Keratinocyte (primary cell): ENCODE measurements around the gene MUS81. TPM values are rescaled to one million over a fixed set of nuclear protein-coding genes. Genes with fewer than 3 reads are reported as not detected.
A peak's percentile ranks its signal among the peaks of the same experiment; 100 is the strongest.

Source experiments
- DNase-seq: peaks from one replicate; pipeline ENCODE4 v3.0.0-alpha.2; 2011; ENCODE audit warnings: low read depth, missing footprints, low spot score
- FAIRE-seq: peaks from 2 replicates; lab custom pipeline; 2011; peaks lifted over from hg19 to GRCh38; lab: Jason Lieb, UNC
- H2AFZ ChIP-seq: 2 replicates; pipeline ENCODE4 v1.6.0; 2012; ENCODE audit warnings: low read length, control low read depth, inconsistent platforms; ENCODE audit not compliant: control insufficient read depth
- H3K27ac ChIP-seq: 2 replicates; pipeline ENCODE4 v1.5.1; 2011; ENCODE audit warnings: low read length; ENCODE audit not compliant: control insufficient read depth, insufficient read depth
- H3K27me3 ChIP-seq: 3 replicates; pipeline ENCODE4 v1.6.0; 2011; ENCODE audit warnings: low read length; ENCODE audit not compliant: control insufficient read depth, insufficient read depth; ENCODE audit errors: extremely low read depth
- H3K36me3 ChIP-seq, 2 experiments: 2 replicates in 1 of 2; 3 replicates in 1 of 2; pipeline ENCODE4 v1.5.1; 2011; ENCODE audit warnings: low read length in 2 of 2, mild to moderate bottlenecking in 1 of 2; ENCODE audit not compliant: control insufficient read depth in 2 of 2, insufficient read depth in 2 of 2; ENCODE audit errors: extremely low read depth in 1 of 2
- H3K4me1 ChIP-seq: 3 replicates; pipeline ENCODE4 v1.5.1; 2011; ENCODE audit warnings: low read length; ENCODE audit not compliant: control insufficient read depth, insufficient read depth; ENCODE audit errors: extremely low read depth
- H3K4me2 ChIP-seq: 3 replicates; pipeline ENCODE4 v1.6.0; 2011; ENCODE audit warnings: low read depth, low read length; ENCODE audit not compliant: control insufficient read depth, insufficient read depth; ENCODE audit errors: extremely low read depth
- H3K4me3 ChIP-seq, 3 experiments: fragments of 200-600 bp in 1 of 3; sonication (generic) in 1 of 3; 2 replicates in 2 of 3; 3 replicates in 1 of 3; pipeline ENCODE4 v1.5.1; 2011 to 2016; ENCODE audit warnings: low read length in 3 of 3, mild to moderate bottlenecking in 3 of 3, control low read depth in 2 of 3, inconsistent platforms in 1 of 3, low read depth in 1 of 3, mixed read lengths in 1 of 3, mixed run types in 1 of 3, moderate library complexity in 1 of 3; ENCODE audit not compliant: control insufficient read depth in 2 of 3, insufficient read depth in 2 of 3; ENCODE audit errors: extremely low read depth in 1 of 3
- H3K79me2 ChIP-seq: 2 replicates; pipeline ENCODE4 v1.6.0; 2012; ENCODE audit warnings: low read length; ENCODE audit not compliant: control insufficient read depth, insufficient read depth
- H3K9ac ChIP-seq: 3 replicates; pipeline ENCODE4 v1.6.0; 2011; ENCODE audit warnings: low read length; ENCODE audit not compliant: control insufficient read depth, insufficient read depth; ENCODE audit errors: extremely low read depth
- H3K9me1 ChIP-seq: 3 replicates; pipeline ENCODE4 v1.6.0; 2011; ENCODE audit warnings: low read length; ENCODE audit not compliant: control insufficient read depth, insufficient read depth; ENCODE audit errors: extremely low read depth
- H3K9me3 ChIP-seq: 2 replicates; pipeline ENCODE4 v1.5.1; 2012; ENCODE audit warnings: low read depth, low read length; ENCODE audit not compliant: control insufficient read depth
- H4K20me1 ChIP-seq: 3 replicates; pipeline ENCODE4 v1.6.0; 2011; ENCODE audit warnings: low read length; ENCODE audit not compliant: control insufficient read depth, insufficient read depth; ENCODE audit errors: extremely low read depth
- EZH2 ChIP-seq: IDR thresholded peaks from one replicate; pipeline ENCODE4 v1.6.1; 2012; ENCODE audit warnings: inconsistent platforms, mild to moderate bottlenecking, low read length, moderate library complexity
- dilution Hi-C: fragments of 300-500 bp; cut with MboI; formaldehyde crosslinking; loops from one replicate; pipeline ENCODE4 v1.7.0; 2020; ENCODE audit warnings: low sequenced_read_pairs; ENCODE audit not compliant: extremely low pct_ligation_motif_present
- polyA plus RNA-seq, 5 experiments: library from polyadenylated mRNA; depleted of rRNA in 3 of 5; stranded (reverse) in 3 of 5; stranded (forward) in 1 of 5; unstranded in 1 of 5; fragments of >200 nt; gene quantifications; 1 replicate in 1 of 5; 2 replicates in 3 of 5; 3 replicates in 1 of 5; pipeline versions ENCODE4 v1.2.1 to v1.2.3, GENCODE V29; 2011 to 2012; ENCODE audit warnings: missing spikeins in 2 of 5, low read depth in 1 of 5, low replicate concordance in 1 of 5
- TF ChIP-seq, protein P1 (sequence below), 3 experiments: IDR thresholded peaks in 1 of 3; conservative IDR thresholded peaks in 1 of 3; optimal IDR thresholded peaks in 1 of 3; 2 replicates in 2 of 3; 3 replicates in 1 of 3; pipeline versions ENCODE3 to v1.5.1; 2011; ENCODE audit warnings: low read length in 3 of 3, mild to moderate bottlenecking in 3 of 3, moderate library complexity in 2 of 3, control low read depth in 1 of 3, inconsistent platforms in 1 of 3; ENCODE audit not compliant: insufficient read depth in 2 of 3; ENCODE audit errors: extremely low read depth in 1 of 3

Gene MUS81
- polyA plus RNA-seq, 1 donor (not counting 4 experiments of a cell fraction or from before 2014, with no cell fraction given) = 28.0 TPM

DNA sequence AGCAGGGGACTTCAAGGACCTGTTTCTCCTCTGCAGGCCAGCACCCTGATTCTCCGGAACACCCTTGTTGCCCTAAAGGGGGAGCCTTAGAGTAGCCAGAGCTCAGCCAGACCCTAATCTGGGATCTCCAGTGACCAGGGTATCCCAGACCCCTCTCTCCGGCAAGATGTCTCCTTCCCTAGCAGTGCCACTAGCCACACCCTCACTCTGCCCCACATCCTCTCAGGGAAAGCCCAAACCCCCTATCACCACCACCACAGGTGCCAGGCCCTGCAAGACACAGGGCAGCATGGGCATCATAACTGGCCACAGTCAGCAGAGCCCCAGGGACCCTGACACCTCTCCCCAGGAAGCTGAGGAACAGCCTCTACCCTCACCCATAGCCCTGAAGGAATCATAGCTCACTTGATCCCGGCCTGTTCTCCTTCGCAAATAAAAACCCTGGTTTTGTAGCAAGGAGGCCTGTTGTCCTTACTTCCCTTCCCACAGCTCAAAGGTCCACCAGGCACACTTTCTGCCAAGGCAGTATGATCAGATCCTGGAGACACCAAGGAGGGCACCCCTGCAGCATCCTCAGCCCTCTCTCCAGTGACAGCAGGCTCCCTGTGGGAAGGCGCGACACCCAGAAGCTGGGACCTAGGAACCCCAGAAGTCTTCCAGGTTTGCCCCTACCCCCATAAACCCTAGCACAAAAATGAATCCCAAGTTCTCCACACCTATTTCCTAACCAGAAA is 6.8 kb upstream of the MUS81 start:
- Histone ChIP-seq H3K79me2 (peaks cover 44% of the 10 kb centered on the region), H2AFZ (no peak overlapping the region), H3K9ac (no peak overlapping the region), H3K9me1 (peaks cover 7% of the 10 kb centered on the region), H3K27ac (no peak overlapping the region), H3K27me3 (no peaks in the 10 kb centered on the region), H3K4me1 (peaks cover 14% of the 10 kb centered on the region), H3K4me3 (no peak overlapping the region), H4K20me1 (peaks cover 50% of the 10 kb centered on the region), H3K4me2 (no peak overlapping the region), H3K9me3 (no peaks in the 10 kb centered on the region), H3K36me3 (peaks cover 35 to 46% of the 10 kb centered on the region in 2 experiments)
- DNase-seq (no peak), FAIRE-seq (no peak)
- dilution Hi-C loops = no loop called here
- TF ChIP-seq, protein P1, sequence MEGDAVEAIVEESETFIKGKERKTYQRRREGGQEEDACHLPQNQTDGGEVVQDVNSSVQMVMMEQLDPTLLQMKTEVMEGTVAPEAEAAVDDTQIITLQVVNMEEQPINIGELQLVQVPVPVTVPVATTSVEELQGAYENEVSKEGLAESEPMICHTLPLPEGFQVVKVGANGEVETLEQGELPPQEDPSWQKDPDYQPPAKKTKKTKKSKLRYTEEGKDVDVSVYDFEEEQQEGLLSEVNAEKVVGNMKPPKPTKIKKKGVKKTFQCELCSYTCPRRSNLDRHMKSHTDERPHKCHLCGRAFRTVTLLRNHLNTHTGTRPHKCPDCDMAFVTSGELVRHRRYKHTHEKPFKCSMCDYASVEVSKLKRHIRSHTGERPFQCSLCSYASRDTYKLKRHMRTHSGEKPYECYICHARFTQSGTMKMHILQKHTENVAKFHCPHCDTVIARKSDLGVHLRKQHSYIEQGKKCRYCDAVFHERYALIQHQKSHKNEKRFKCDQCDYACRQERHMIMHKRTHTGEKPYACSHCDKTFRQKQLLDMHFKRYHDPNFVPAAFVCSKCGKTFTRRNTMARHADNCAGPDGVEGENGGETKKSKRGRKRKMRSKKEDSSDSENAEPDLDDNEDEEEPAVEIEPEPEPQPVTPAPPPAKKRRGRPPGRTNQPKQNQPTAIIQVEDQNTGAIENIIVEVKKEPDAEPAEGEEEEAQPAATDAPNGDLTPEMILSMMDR (optimal IDR thresholded peaks at IDR 0.05 in 1 of 3, IDR thresholded peaks at IDR 0.05 in 1 of 3, conservative IDR thresholded peaks at IDR 0.05 in 1 of 3; ENCODE audit: extremely low read depth in 1 of 3, insufficient read depth in 2 of 3, low read length in 3 of 3) = peak; percentile 7 to 15 (median 8)
- no peak for TF ChIP-seq EZH2

DNA sequence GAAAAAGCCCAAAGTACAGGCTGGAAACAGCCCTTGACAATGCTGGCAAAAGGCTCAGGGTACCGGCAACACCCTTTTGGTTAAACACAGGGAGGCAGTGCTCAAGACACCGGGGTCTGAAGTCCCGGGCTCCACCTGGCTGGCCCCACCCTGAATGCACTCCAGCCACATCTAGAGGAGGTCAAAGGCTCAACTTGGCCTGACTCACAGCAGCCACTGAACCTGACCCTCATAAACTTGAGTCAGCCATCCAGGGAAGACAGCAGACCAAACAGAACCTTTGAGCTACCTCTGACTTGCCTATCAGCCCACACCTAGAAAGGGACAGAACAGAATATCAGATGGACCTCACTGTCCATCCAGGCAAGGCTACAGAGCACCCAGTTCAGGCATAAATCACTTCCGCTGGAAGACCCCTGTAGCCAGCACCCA is 6.1 kb upstream of the MUS81 start:
- Histone ChIP-seq H3K4me3 (no peak overlapping the region), H4K20me1 (peaks cover 50% of the 10 kb centered on the region), H3K9me1 (peaks cover 7% of the 10 kb centered on the region), H3K79me2 (peaks cover 44% of the 10 kb centered on the region), H3K36me3 (peaks cover 35 to 46% of the 10 kb centered on the region in 2 experiments), H3K9me3 (no peaks in the 10 kb centered on the region), H3K27me3 (no peaks in the 10 kb centered on the region), H2AFZ (no peak overlapping the region), H3K9ac (no peak overlapping the region), H3K4me2 (no peak overlapping the region), H3K27ac (no peak overlapping the region), H3K4me1 (peaks cover 16% of the 10 kb centered on the region)
- dilution Hi-C loops = no loop called here
- DNase-seq (no peak), FAIRE-seq (no peak)
- TF ChIP-seq, protein P1 (optimal IDR thresholded peaks at IDR 0.05 in 1 of 3, IDR thresholded peaks at IDR 0.05 in 1 of 3, conservative IDR thresholded peaks at IDR 0.05 in 1 of 3; ENCODE audit: extremely low read depth in 1 of 3, insufficient read depth in 2 of 3, low read length in 3 of 3) = no peak
- TF ChIP-seq EZH2 = no peak
